HG02852 (cell line): Measurements from ENCODE around the gene CCNE1.
A peak's percentile ranks its signal among the peaks of the same experiment; 100 is the strongest.

ENCODE experiments used
- ATAC-seq: cut with Tn5 transposase; IDR thresholded peaks from one replicate; pipeline ENCODE4 v1.9.1; 2021; ENCODE audit warnings: mild to moderate bottlenecking, moderate library complexity; ENCODE audit not compliant: unreplicated experiment

CCNE1 gene

DNA sequence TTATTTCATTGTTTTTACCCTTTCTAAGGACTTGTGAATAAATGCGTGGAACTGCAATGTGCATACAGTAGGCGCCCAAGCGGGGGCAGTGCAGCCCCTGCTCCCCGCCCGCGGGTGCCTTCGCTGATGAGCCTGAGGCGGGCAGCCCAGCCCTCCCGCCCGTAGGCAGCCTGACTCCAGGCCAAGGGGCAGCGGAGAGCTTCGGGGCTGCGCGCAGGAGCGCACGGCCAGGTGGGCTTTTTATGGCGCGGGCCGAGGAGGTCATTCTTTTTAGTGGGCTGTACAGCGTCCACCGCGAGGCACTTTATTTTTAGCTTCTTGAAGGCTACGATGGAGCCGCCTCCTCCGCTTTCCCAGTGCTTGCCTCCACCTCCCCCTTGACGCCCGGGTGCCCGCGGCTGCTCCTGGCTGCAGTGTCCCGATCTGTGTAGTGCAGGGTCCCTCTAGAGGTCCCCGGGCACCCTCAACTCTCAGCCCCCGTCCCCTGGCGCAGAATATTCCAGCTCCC lies 60.5 kb downstream of the CCNE1 start:
- ATAC-seq = no peak

DNA sequence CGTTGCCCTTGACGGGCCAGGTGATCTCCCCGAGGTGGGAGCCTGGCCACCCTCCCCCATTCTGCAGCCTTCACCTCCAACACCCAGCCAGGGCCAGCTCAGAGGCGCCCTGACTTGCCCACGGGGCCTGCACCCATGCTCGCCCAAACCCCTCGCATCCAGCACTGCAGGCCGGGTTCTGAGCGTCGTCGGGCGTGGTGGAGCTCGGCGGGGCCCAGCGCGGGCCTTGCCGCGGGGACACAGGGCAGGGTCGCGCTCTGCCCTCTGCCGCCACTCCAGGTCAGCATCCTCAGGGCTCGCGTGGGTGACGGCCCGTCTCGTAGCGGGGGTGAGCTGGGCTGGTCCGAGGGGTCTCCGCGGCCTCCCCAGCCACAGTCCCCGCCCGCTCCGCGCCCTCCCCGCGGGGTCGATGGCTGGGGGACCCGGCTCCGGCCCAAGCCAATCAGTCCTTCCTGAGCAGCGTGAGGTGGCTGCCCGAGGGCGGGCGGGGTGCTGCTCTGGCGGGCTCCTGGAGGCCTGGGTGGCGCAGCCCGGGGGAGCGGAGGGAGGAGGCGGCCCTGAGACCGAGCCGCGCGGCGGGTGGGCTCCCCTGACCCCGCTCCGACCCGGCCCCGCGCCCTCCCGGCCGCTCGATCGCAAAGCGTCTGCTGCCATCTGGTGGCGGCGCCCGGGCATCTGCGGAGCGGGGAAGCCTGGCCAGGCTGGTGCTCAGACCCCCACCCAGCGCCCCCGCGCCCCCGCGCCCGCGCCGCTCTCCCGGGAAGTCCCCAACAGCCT lies 61.4 kb downstream of the CCNE1 start:
- peak; percentile 52 for ATAC-seq
